Tibial artery (tissue), 4 donors: ENCODE results near the gene TLNRD1.

ENCODE experiments used
- DNase-seq, 2 donors: peaks; one replicate each; pipeline ENCODE4 v3.0.0-alpha.2; 2019
- H3K27ac ChIP-seq, 2 donors: fragments of 200-600 bp; sonication (generic) in 1 of 2; 1 replicate in 1 of 2; 2 replicates in 1 of 2; pipeline ENCODE4 v1.5.1; 2018 to 2019; ENCODE audit warnings: mild to moderate bottlenecking in 1 of 2
- H3K27me3 ChIP-seq, 2 donors: fragments of 200-600 bp; sonication (generic) in 1 of 2; one replicate each; pipeline versions ENCODE4 v1.5.1 to v1.6.0; 2016 to 2019
- H3K36me3 ChIP-seq, 3 donors: fragments of 200-600 bp; sonication (generic) in 2 of 3; one replicate each; pipeline ENCODE4 v1.5.1; 2016 to 2019; ENCODE audit warnings: mild to moderate bottlenecking in 2 of 3
- H3K4me1 ChIP-seq, 4 donors: fragments of 200-600 bp; sonication (generic) in 2 of 4; 1 replicate in 3 of 4; 2 replicates in 1 of 4; pipeline ENCODE4 v1.5.1; 2016 to 2019
- H3K4me3 ChIP-seq, 2 donors: fragments of 200-600 bp; sonication (generic) in 1 of 2; 1 replicate in 1 of 2; 2 replicates in 1 of 2; pipeline ENCODE4 v1.5.1; 2018 to 2019; ENCODE audit warnings: mild to moderate bottlenecking in 2 of 2
- H3K9me3 ChIP-seq, 3 donors: fragments of 200-600 bp; sonication (generic) in 1 of 3; one replicate each; pipeline ENCODE4 v1.5.1; 2016 to 2019
- CTCF ChIP-seq, 2 experiments: fragments of 200-600 bp in 1 of 2; fragments of 450-650 bp in 1 of 2; IDR thresholded peaks; one replicate each; pipeline ENCODE4 v1.5.1; 2017 to 2019; ENCODE audit warnings: antibody characterized with exemption in 2 of 2, mild to moderate bottlenecking in 1 of 2, moderate library complexity in 1 of 2
- intact Hi-C: fragments of 100-400 bp; cut with DNase I; formaldehyde crosslinking; loops from one replicate; pipeline ENCODE4 v1.15.0; 2023; ENCODE audit warnings: low total_unique reads

The TLNRD1 gene

GRCh38 chr15:81015621-81016488 is 15.1 kb downstream of the TLNRD1 start:
- H3K27ac ChIP-seq: no peak overlapping the region
- H3K4me3 ChIP-seq: no peak overlapping the region
- H3K9me3 ChIP-seq: no peaks in the 10 kb centered on the region
- no peaks in the 10 kb centered on the region for H3K27me3 ChIP-seq
- H3K4me1 ChIP-seq: peaks cover 0 to 16% (median 0%) of the 10 kb centered on the region in 4 donors
- no peaks in the 10 kb centered on the region for H3K36me3 ChIP-seq
- DNase-seq: peak in 1 of 2 donors; percentile 58
- TF ChIP-seq CTCF (IDR thresholded peaks at IDR 0.05): no peak
- intact Hi-C loops: no loop called here

- no peak for TF ChIP-seq CTCF (IDR thresholded peaks at IDR 0.05)
- no peaks in the 10 kb centered on the region for H3K9me3 ChIP-seq
- intact Hi-C loops: no loop called here
- no peak for DNase-seq
- H3K4me1 ChIP-seq: peaks cover 0 to 16% (median 0%) of the 10 kb centered on the region in 4 donors
- H3K27ac ChIP-seq: no peak overlapping the region
- H3K36me3 ChIP-seq: no peaks in the 10 kb centered on the region
- no peak overlapping the region for H3K4me3 ChIP-seq
- H3K27me3 ChIP-seq: no peaks in the 10 kb centered on the region
Measured at GRCh38 chr15:81016489-81017068, 15.9 kb downstream of the TLNRD1 start.

GRCh38 chr15:81018197-81018596 is 17.5 kb downstream of the TLNRD1 start:
- Histone ChIP-seq H3K4me1 (peaks cover 0 to 16% (median 0%) of the 10 kb centered on the region in 4 donors), H3K9me3 (no peaks in the 10 kb centered on the region), H3K27ac (no peak overlapping the region), H3K27me3 (no peaks in the 10 kb centered on the region), H3K4me3 (no peak overlapping the region), H3K36me3 (no peaks in the 10 kb centered on the region)
- TF ChIP-seq CTCF (IDR thresholded peaks at IDR 0.05): no peak
- intact Hi-C loops: no loop called here
- no peak for DNase-seq

- H3K27ac ChIP-seq: no peak overlapping the region
- H3K9me3 ChIP-seq: no peaks in the 10 kb centered on the region
- no peaks in the 10 kb centered on the region for H3K36me3 ChIP-seq
- intact Hi-C loops: loop anchor here (10.0 kb wide), 1 partner anchor 63 kb away; no protein-coding TSS in a partner anchor
- H3K4me1 ChIP-seq: peaks cover 0 to 5% (median 0%) of the 10 kb centered on the region in 4 donors
- no peak overlapping the region for H3K4me3 ChIP-seq
- no peaks in the 10 kb centered on the region for H3K27me3 ChIP-seq
- no peak for DNase-seq
- no peak for TF ChIP-seq CTCF (IDR thresholded peaks at IDR 0.05)
Measured at GRCh38 chr15:81021321-81021720, 20.6 kb downstream of the TLNRD1 start.

- peak overlapping the region in 1 of 2 donors; percentile 34 for H3K27ac ChIP-seq
- H3K36me3 ChIP-seq: no peaks in the 10 kb centered on the region
- no peaks in the 10 kb centered on the region for H3K27me3 ChIP-seq
- no peak overlapping the region for H3K4me3 ChIP-seq
- TF ChIP-seq CTCF (IDR thresholded peaks at IDR 0.05): no peak
- no peaks in the 10 kb centered on the region for H3K9me3 ChIP-seq
- peak; percentile 89 for DNase-seq
- intact Hi-C loops: loop anchor here (10.0 kb wide), 1 partner anchor 61 kb away; no protein-coding TSS in a partner anchor
- peaks cover 0 to 4% (median 0%) of the 10 kb centered on the region in 4 donors for H3K4me1 ChIP-seq
Measured at GRCh38 chr15:81023483-81024264, 23.0 kb downstream of the TLNRD1 start.
